Endometrial microvascular endothelial cells (primary cell): ENCODE measurements around the gene CAPN15. TPM values are rescaled to one million over a fixed set of nuclear protein-coding genes. Genes with fewer than 3 reads are reported as not detected.
"Not testable (repeated sequence)": the region's sequence is repeated elsewhere in the genome, so short reads cannot be mapped to it uniquely, and the experiment has no call there.

Experiments
- in situ Hi-C: cut with HindIII; loops from 2 replicates; pipeline ENCODE4 v1.10.0; 2017; ENCODE audit warnings: low sequenced_read_pairs, low pct_unique_long_range_greater_than_20kb; ENCODE audit errors: inconsistent ontology term
- total RNA-seq: library from RNA; depleted of rRNA; stranded (reverse); fragments of >200 nt; gene quantifications from one replicate; pipeline ENCODE4 v1.2.3, GENCODE V29; 2015; ENCODE audit errors: inconsistent ontology term

The CAPN15 gene
- total RNA-seq = 60.2 TPM

DNA sequence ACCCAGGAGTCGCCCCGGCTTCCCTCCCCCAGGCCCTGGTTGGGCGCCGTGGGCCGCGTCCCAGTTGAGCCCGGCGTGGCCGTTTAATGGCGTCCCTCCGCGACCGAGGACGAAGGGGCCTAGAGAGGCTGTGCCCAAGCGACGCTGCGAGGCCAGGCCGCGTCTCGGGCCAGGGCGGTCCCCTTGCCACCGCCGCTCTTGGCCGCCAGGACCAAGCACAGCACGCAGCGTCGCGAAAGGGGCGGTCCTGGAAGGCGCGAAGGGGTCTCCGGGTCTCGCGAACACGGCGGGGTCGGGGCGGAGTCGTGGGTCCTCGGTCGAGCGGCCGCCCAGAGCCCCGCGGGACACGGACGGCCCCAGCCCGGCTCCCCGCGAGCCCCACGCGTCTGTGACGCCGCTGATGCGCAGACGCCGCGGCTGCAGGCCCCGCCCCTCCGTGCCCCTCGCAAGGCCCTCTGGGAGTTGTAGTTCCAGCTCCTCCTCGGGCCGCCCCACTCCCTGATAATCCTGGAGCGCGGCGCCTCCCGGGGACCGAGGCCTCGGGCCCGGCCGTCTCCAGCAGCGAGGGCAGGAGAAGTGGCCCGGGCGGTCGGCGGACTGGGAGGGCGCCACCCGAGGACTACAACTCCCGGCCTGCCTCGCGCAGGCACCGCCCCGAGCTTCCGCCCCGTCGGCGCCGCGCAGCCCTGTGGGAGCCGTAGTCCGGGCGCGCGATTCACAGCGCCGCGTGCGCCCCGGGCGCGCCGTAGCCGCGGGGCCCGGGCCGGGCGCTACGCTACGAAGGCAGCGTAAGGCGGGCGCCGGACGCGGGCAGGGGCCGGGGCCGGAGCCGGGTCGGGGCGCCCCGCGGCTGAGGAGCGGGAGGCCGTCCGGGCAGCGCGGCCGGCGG lies at the start of gene CAPN15:
Gene CAPN15, plus strand, starts transcription at position 698 of the 889 bp plus-strand sequence. CDS start 19,127 bp downstream, outside the sequence.
- in situ Hi-C loops = no loop called here

DNA sequence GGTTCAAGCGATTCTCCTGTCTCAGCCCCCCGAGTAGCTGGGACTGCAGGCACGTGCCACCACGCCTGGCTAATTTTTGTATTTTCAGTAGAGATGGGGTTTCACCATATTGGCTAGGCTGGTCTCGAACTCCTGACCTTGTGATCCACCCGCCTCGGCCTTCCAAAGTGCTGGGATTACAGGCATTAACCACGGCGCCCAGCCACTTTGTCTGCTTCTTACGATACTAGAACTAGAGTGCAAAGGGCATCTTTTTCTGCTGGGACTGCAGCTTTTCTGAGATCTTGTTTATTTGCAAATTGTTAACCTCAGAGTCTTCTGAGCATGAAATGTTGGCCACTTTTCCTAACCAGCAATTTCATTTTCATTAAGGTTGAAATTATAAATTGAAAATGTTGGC lies 49.2 kb upstream of the CAPN15 start:
- in situ Hi-C loops = not testable (repeated sequence)

DNA sequence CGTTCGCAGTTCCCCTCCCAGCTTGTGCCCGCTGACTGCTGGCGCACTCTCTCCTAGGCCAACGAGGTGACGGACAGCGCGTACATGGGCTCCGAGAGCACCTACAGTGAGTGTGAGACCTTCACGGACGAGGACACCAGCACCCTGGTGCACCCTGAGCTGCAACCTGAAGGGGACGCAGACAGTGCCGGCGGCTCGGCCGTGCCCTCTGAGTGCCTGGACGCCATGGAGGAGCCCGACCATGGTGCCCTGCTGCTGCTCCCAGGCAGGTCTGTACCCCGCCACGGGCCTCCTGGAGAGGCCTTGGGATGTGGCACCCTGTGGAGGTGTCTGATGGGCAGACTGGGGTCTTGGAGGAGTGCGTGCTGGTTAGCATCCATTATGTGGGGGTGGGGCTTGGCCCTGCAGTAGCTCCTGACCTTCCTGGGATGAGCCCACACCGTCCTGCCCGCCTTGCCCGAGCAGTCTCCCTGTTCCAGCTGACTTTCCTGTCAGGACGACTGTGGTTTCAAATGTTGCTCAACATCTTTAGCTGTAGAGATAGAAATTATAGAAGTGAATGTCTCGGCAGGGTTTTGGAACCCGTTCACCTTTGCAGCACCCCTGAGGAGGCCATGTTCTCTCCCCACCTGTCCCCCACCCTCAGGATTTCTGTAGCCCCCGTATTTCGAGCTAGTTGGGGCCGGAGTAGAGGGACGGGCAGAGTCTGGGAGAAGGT lies 44.9 kb upstream of the CAPN15 start:
- in situ Hi-C loops = no loop called here

DNA sequence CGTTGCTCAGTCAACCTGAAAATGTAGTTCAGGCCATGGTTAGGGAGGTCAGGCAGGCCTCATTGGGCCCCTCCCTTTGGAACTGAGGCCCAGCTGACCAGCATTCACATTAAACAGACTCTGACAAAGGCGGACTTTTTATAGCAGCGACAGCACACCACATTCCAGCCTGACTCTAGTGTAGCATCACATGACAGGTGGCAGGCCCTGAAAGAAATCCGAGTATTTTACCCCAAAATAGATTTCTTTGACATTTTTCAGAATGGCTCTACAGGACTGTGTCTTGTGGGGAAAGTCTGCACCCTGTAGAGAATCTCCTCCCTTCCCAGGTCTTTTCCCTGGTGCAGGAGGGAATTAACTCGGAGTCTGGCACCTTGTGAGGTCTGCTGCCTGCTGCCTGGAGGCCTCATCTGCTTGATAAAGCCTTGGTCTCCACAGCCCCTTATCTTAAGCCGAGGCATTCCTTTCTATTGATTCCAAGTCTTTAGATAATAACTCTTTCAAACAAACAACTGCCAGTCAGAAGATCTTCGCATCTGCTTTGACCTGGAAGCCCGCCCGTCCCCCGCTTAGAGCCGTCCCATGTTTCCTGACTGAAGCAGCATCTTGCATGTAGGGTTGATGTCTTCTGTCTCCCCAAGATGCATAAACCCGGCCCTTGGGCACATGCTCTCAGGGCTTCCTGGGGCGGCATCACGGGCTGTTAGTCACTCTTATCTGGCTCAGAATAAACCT lies 44.0 kb upstream of the CAPN15 start:
- in situ Hi-C loops = no loop called here

DNA sequence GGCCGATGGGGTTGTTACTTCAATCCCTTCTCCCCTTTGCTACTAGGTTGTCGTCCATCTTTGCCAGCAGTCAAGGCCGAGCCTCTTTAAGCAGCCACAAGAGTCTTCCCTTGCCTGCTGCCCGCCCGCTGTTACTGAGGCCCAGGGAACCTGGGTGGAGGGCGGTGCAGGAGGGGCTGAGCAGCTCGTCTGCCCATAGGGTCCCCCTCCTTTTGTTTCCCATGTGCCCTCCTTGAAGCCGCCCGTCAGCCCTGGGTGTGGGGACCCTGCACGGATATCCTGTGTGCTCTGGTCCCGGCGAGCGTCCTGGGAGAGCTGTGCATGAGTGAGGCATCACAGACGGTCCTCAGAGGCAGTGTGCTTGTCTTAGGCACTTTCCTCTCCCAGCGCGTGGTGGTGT lies 37.9 kb upstream of the CAPN15 start:
- in situ Hi-C loops = no loop called here

- in situ Hi-C loops = no loop called here
These were observed 36.7 kb upstream of the CAPN15 start for GRCh38 chr16:490768-491167.

DNA sequence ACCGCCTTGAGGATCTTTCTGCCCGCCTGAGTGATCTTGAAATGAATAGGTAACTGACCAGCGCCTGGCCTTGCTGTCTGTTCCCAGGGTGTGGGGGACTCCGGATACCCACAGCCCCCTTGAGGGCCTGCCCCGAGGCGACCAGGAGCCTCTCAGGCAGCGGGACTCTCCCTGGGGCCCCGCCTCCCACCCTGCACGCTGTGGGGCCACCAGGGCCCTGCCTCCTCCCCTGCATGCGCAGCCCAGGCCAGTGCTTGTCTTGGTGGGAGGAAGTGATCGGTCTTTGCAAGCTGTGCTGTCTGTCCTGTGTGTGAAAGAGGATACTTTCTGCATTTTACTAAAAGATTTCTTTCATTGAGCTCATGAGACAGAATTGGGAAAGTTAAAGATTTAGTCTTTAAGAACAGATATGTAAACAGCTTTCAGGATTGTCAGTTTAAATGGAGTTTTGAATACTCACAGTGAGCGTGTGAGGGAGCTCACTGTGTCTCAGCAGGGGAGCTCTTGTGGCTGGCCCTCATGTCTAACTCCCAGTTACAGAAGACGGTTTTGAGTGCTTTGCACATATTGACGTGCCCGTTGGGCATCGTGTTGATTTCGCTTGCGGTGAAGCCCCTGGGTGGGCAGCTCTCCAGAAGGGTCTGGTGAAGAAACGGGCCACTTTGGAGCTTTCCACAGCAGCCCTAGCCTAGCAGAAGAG lies 36.1 kb upstream of the CAPN15 start:
- in situ Hi-C loops = no loop called here

- in situ Hi-C loops = no loop called here
These were observed 35.2 kb upstream of the CAPN15 start for GRCh38 chr16:492211-492875.

- in situ Hi-C loops = not testable (repeated sequence)
These were observed 32.8 kb upstream of the CAPN15 start for GRCh38 chr16:494676-495075.

DNA sequence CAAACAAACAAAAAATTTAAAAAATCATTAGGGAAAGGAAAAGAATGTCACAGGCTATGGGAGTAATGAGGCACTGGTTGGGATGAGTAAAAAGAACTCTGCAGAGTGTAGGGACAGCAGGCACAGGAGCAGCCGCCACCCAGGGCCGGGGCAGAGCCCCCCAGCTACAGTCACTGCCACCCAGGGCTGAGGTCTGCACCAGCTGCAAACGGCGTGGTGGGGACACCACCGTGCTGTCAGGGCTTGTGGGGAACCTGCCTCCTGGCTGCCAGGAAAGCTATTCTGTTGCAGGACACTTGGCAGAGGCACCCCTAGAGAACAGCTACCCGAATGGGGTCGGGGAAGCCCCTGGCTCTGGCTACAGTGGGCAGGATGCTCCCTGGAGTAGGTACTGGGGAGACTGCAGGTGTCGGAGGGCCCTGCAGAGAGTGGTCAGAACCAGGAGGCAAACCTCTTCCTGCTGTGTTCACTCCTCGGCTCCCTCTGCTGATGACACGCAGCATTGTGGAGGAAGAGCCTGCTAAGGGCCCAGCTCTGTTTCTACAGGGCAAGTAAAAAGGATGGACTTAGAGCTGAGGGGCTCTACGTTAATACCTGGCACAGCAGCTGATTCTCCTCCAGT lies 32.3 kb upstream of the CAPN15 start:
- in situ Hi-C loops = no loop called here

DNA sequence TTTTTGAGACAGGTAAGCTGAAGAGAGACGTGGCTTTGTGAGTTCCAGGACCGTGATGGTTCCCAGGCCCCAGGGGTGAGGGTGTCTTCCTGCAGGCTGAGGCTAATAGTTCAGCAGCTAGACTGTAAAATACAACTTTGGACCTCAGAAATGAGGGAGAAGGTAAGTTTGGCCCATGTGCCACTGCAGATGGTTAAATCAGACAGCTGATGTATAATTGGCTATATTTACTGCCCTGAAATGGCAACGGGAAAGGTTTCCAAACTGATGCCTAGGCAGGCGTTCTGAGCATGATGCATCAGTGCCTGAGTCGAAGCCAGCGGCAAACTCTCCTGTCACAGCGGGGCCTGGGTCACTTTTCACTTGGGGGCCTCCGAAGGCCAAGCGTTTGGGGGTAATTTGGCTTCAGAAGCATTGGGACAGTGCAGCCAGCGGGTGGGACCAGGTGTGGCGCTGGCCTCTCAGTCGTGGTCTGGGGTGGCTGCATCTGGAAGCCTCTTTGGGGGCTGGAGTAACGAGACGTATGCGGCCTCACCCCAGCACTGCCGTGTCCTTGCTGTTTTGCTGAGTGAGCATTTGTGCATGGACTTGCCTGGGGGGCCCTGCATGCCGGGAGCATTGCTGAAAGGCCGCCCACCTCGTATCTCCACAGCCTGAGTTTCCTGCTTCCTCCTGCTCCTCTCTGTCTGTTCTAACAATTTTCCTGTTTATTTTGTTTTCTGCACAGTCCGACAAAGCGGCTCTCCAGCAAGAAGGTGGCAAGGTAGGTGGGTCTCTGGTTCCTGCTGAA lies 31.2 kb upstream of the CAPN15 start:
- in situ Hi-C loops = no loop called here

GRCh38 chr16:497258-497657 lies 30.3 kb upstream of the CAPN15 start:
- in situ Hi-C loops = no loop called here

DNA sequence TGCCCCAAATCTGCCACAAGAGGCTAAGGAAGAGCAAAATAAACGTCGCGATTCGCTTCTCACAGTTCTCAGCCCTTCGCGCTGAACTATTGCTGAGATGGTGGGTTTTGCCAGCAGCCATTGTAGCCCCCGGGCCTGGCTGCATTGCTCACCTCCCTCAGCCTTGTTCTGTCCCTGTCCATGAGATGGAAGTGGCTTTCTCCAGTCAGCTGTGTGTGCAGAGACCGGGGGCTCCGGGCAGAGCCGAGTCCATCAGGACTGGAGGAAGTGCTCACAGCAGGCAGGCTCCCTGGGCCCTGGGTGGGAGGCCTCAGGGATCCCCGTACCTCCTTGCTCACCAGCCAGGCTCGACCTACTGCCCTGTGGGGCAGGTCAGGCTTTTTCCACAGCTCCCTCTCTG lies 27.6 kb upstream of the CAPN15 start:
- in situ Hi-C loops = no loop called here

- in situ Hi-C loops = no loop called here
These were observed 26.8 kb upstream of the CAPN15 start for GRCh38 chr16:500709-501108.

DNA sequence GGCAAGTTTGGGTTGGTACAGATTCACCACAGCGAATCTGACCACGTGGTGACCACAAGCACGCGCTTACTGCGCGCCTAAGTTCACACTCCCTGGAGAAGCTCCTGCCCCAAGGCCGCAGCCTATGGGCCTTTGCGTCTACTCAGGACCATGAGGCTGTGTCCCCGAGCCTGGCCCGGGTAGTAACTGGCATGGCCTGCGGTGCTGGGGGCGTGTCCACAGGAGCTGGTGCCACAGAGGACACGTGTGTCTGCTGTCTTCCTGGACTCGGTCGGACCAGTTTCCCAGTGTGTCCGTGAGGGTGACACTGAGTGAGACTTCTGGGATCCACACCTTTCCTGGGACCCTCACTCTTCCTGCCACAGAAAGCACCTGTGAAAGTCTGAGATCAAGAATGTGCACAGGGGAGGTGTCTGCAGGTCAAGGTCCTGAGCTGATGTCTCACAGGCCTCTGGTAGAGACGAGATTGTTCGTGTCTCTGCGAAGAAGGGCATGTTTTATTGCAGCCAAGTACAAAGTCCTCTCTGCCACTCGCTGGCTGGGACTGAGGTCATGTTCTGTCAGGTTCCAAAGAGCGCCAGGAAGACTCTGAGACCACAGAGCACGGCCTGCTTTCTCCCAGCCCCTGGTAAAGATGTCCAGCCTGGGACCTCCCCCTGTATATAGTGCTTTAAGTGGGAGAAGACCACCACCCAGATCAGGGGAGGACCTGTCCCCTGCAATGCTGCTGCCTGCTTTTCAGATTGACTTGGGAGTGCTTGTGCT lies 25.2 kb upstream of the CAPN15 start:
- in situ Hi-C loops = no loop called here

DNA sequence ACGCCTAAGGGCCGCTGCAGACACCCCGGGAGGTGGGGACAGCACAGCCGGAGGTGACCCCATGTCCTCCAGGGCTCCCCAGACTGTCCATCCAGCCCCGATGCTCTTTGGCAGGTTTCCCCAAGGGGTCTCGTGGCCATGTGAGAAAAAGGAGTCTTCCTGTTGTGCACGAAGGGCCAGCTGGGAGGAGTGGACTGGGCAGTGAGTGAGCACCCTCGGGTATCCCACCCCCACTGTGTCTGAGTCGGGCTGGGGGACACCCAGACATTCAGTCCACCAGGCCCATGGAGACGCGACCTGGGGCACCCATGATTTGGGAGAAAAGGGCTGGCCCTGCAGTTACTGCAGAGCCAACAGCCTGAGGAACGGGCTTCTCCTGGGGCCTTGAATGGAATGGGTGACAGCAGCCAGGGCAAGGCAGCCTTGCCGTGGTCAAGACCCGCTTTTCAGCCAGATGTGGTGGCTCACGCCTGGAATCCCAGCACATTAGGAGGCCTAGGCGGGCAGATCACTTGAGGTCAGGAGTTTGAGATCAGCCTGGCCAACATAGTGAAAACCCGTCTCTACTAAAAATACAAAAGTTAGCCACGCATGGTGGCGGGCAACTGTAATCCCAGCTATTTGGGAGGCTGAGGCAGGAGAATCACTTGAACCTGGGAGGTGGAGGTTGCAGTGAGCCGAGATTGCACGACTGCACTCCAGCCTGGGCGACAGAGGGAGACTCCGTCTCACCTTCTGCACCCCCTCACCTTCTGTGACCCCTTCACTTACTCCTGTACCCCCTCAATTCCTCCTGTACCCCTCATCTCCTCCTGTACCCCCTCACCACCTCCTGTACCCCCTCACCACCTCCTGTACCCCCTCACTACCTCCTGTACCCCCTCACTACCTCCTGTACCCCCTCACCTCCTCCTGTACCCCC lies 24.1 kb upstream of the CAPN15 start:
- in situ Hi-C loops = no loop called here
